Measurements from ENCODE around the gene BOC.

BOC gene

GRCh38 chr3:113287803-113288648 lies 76.7 kb downstream of the BOC start:
- peak; percentile 81 to 88 for DNase-seq

GRCh38 chr3:113288881-113289280 lies 77.5 kb downstream of the BOC start:
- DNase-seq, result peak in 1 of 2 experiments; percentile 75

- no peak for DNase-seq
These were observed 80.2 kb downstream of the BOC start for GRCh38 chr3:113291572-113291971.

GRCh38 chr3:113292933-113293332 lies 81.6 kb downstream of the BOC start:
- DNase-seq, result no peak

- no peak for DNase-seq
These were observed 82.0 kb downstream of the BOC start for GRCh38 chr3:113293348-113293747.

- DNase-seq, result peak in 1 of 2 experiments; percentile 26
These were observed 84.1 kb downstream of the BOC start for GRCh38 chr3:113295463-113295862.

- no peak for DNase-seq
These were observed 85.9 kb downstream of the BOC start for GRCh38 chr3:113297287-113297686.

GRCh38 chr3:113297841-113298240 lies 86.5 kb downstream of the BOC start:
- DNase-seq, result no peak

- DNase-seq, result no peak
These were observed 89.2 kb downstream of the BOC start for GRCh38 chr3:113300596-113300995.

GRCh38 chr3:113304102-113304501 lies 92.7 kb downstream of the BOC start:
- no peak for DNase-seq

- DNase-seq, result no peak
These were observed 93.6 kb downstream of the BOC start for GRCh38 chr3:113304856-113305540.

- no peak for DNase-seq
These were observed 99.6 kb downstream of the BOC start for GRCh38 chr3:113310960-113311359.

- DNase-seq, result no peak
These were observed 101.1 kb downstream of the BOC start for GRCh38 chr3:113312416-113312815.

- no peak for DNase-seq
These were observed 103.6 kb downstream of the BOC start for GRCh38 chr3:113314923-113315322.

- no peak for DNase-seq
These were observed 118.4 kb downstream of the BOC start for GRCh38 chr3:113329757-113330156.

- no peak for DNase-seq
These were observed 119.4 kb downstream of the BOC start for GRCh38 chr3:113330742-113331141.

GRCh38 chr3:113331187-113331586 lies 119.8 kb downstream of the BOC start:
- DNase-seq, result no peak
